Panc1 (cell line): ENCODE results near the gene FAM78A.

Source experiments
- CTCF ChIP-seq: fragments of 450-650 bp; IDR thresholded peaks from 2 replicates; pipeline ENCODE4 v1.5.1; 2017; ENCODE audit warnings: mild to moderate bottlenecking
- POLR2AphosphoS5 ChIP-seq: IDR thresholded peaks from 2 replicates; pipeline ENCODE4 v1.6.1; 2012; ENCODE audit warnings: mild to moderate bottlenecking, low read depth, low read length, moderate library complexity
- REST ChIP-seq, 2 experiments: IDR thresholded peaks; 2 replicates each; pipeline ENCODE4 v1.6.1; 2011 to 2012; ENCODE audit warnings: low read depth in 2 of 2, control low read depth in 1 of 2, low read length in 1 of 2, mild to moderate bottlenecking in 1 of 2, moderate library complexity in 1 of 2; ENCODE audit not compliant: insufficient read depth in 1 of 2
- SIN3A ChIP-seq: IDR thresholded peaks from 2 replicates; pipeline ENCODE4 v1.6.1; 2012; ENCODE audit warnings: low read depth, mild to moderate bottlenecking, low read length, moderate library complexity, borderline replicate concordance; ENCODE audit not compliant: insufficient read depth
- TCF7L2 ChIP-seq: IDR thresholded peaks from 2 replicates; pipeline ENCODE4 v1.6.1; 2011; ENCODE audit warnings: mild to moderate bottlenecking, low read depth, low read length, inconsistent platforms

- TF ChIP-seq TCF7L2 = no peak
- TF ChIP-seq CTCF = no peak
- no peak for TF ChIP-seq POLR2AphosphoS5
- TF ChIP-seq REST (IDR thresholded peaks at IDR 0.05; ENCODE audit: insufficient read depth in 1 of 2, low read depth in 2 of 2, low read length in 1 of 2) = no peak
- no peak for TF ChIP-seq SIN3A
These were observed 47.3 kb downstream of the FAM78A start for GRCh38 chr9:131228988-131229387.
